ENCODE results near the gene FPGS. TPM values are rescaled to one million over a fixed set of nuclear protein-coding genes. Genes with fewer than 3 reads are reported as not detected.
A peak's percentile ranks its signal among the peaks of the same experiment; 100 is the strongest.

The FPGS gene
- total and polyA plus RNA-seq, 8 donors, result 27.0 to 85.3 (median 38.9) TPM

DNA sequence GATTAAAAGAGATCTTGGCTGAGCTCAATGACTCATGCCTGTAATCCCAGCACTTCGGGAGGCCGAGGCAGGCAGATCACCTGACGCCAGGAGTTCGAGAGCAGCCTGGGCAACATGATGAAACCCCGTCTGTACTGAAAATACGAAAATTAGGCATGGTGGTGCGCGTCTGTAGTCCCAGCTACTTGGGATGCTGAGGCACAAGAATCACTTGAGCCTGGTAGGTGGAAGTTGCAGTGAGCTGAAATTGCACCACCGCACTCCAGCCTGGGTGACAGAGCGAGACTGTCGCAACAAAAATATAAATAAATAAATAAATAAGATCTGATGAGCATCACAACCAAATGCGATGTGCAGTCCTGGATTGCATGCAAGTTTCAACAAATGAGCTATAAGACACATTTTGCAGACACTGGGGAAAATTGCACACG lies 60.5 kb downstream of the FPGS start:
- ATAC-seq, result no peak
- H3K4me1 ChIP-seq, result peaks cover 0 to 6% (median 0%) of the 10 kb centered on the region in 3 donors
- TF ChIP-seq, protein P1, sequence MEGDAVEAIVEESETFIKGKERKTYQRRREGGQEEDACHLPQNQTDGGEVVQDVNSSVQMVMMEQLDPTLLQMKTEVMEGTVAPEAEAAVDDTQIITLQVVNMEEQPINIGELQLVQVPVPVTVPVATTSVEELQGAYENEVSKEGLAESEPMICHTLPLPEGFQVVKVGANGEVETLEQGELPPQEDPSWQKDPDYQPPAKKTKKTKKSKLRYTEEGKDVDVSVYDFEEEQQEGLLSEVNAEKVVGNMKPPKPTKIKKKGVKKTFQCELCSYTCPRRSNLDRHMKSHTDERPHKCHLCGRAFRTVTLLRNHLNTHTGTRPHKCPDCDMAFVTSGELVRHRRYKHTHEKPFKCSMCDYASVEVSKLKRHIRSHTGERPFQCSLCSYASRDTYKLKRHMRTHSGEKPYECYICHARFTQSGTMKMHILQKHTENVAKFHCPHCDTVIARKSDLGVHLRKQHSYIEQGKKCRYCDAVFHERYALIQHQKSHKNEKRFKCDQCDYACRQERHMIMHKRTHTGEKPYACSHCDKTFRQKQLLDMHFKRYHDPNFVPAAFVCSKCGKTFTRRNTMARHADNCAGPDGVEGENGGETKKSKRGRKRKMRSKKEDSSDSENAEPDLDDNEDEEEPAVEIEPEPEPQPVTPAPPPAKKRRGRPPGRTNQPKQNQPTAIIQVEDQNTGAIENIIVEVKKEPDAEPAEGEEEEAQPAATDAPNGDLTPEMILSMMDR (IDR thresholded peaks at IDR 0.05), result no peak
- 84 to 87% methylated on average over 13 of the region's 13 CpGs for WGBS, 2 donors
- peaks cover 0 to 6% (median 0%) of the 10 kb centered on the region in 3 donors for H3K36me3 ChIP-seq
- intact Hi-C loops (cut with DNase I), result loop anchor here in 1 of 3 donors (10.0 kb wide), 1 partner anchor 268 kb away; no protein-coding TSS in a partner anchor
- H3K9me3 ChIP-seq, result no peaks in the 10 kb centered on the region
- H3K27ac ChIP-seq, result peak overlapping the region in 1 of 4 donors; percentile 33
- FAIRE-seq, result no peak
- H3K4me3 ChIP-seq, result no peak overlapping the region
- peak in 1 of 6 donors; percentile 11 for DNase-seq
- no peaks in the 10 kb centered on the region for H3K27me3 ChIP-seq

Small RNA genes lying within 50 kb of the gene (microRNA-seq; reads per million reads assigned to microRNA genes)
- gene MIR2861, result 0 reads per million in 2 donors
- 0 reads per million in 2 donors for gene MIR3960

Other genes with a start within 250 kb of the FPGS start
- gene STXBP1, start 190.6 kb upstream of the FPGS start, total RNA-seq, result 10 to 100 TPM; 14.3 to 33.0 (median 22.0) TPM
- gene STXBP1, start 190.6 kb upstream of the FPGS start, polyA plus RNA-seq, result 10 to 100 TPM; 17.6 to 46.4 TPM
- gene CFAP157, start 95.9 kb upstream of the FPGS start, total RNA-seq, result under 1 TPM in 5 of 6 donors, not detected in 1; 0.12 to 0.39 (median 0.22) TPM
- gene CFAP157, start 95.9 kb upstream of the FPGS start, polyA plus RNA-seq, result 1 to 10 TPM; 1.6 to 2.1 TPM
- 10 to 100 TPM in 2 of 6 donors, 1 to 10 TPM in 4; 5.6 to 11.9 (median 9.0) TPM for gene PTRH1, start 87.2 kb upstream of the FPGS start, total RNA-seq
- gene PTRH1, start 87.2 kb upstream of the FPGS start, polyA plus RNA-seq, result 10 to 100 TPM; 11.5 to 13.4 TPM
- gene TTC16, start 86.8 kb upstream of the FPGS start, total RNA-seq, result under 1 TPM in 2 of 6 donors, not detected in 4; 0.03 to 0.09 TPM
- under 1 TPM; 0.02 to 0.04 TPM for gene TTC16, start 86.8 kb upstream of the FPGS start, polyA plus RNA-seq
- gene TOR2A, start 67.6 kb upstream of the FPGS start, total RNA-seq, result 1 to 10 TPM; 4.2 to 9.0 (median 5.8) TPM
- gene TOR2A, start 67.6 kb upstream of the FPGS start, polyA plus RNA-seq, result 10 to 100 TPM; 10.1 to 17.5 TPM
- 1 to 10 TPM; 1.4 to 4.8 (median 1.8) TPM for gene SH2D3C, start 24.2 kb upstream of the FPGS start, total RNA-seq
- gene SH2D3C, start 24.2 kb upstream of the FPGS start, polyA plus RNA-seq, result 1 to 10 TPM; 6.9 to 7.1 TPM
- 10 to 100 TPM; 33.9 to 58.2 (median 43.9) TPM for gene CDK9, start 16.8 kb upstream of the FPGS start, total RNA-seq
- 100 to 1,000 TPM in 1 of 2 donors, 10 to 100 TPM in 1; 73.7 to 119 TPM for gene CDK9, start 16.8 kb upstream of the FPGS start, polyA plus RNA-seq
- gene ENG, start 51.8 kb downstream of the FPGS start, total RNA-seq, result 10 to 100 TPM in 5 of 6 donors, 1 to 10 TPM in 1; 9.7 to 42.4 (median 13.6) TPM
- gene ENG, start 51.8 kb downstream of the FPGS start, polyA plus RNA-seq, result 10 to 100 TPM; 25.8 to 32.9 TPM
- 10 to 100 TPM in 4 of 6 donors, 1 to 10 TPM in 2; 8.9 to 18.3 (median 15.2) TPM for gene AK1, start 74.8 kb downstream of the FPGS start, total RNA-seq
- 10 to 100 TPM; 49.5 to 81.7 TPM for gene AK1, start 74.8 kb downstream of the FPGS start, polyA plus RNA-seq
- 10 to 100 TPM; 20.7 to 31.1 (median 26.0) TPM for gene ST6GALNAC6, start 96.7 kb downstream of the FPGS start, total RNA-seq
- 10 to 100 TPM; 30.6 to 35.7 TPM for gene ST6GALNAC6, start 96.7 kb downstream of the FPGS start, polyA plus RNA-seq
- gene ST6GALNAC4, start 114.2 kb downstream of the FPGS start, total RNA-seq, result 10 to 100 TPM; 25.9 to 66.6 (median 41.3) TPM
- gene ST6GALNAC4, start 114.2 kb downstream of the FPGS start, polyA plus RNA-seq, result 10 to 100 TPM; 22.2 to 27.7 TPM
- 1 to 10 TPM; 1.0 to 2.2 (median 1.2) TPM for gene PIP5KL1, start 127.9 kb downstream of the FPGS start, total RNA-seq
- gene PIP5KL1, start 127.9 kb downstream of the FPGS start, polyA plus RNA-seq, result 1 to 10 TPM in 1 of 2 donors, under 1 TPM in 1; 0.80 to 2.5 TPM
- 10 to 100 TPM; 19.6 to 34.9 (median 25.5) TPM for gene DPM2, start 135.0 kb downstream of the FPGS start, total RNA-seq
- 10 to 100 TPM; 39.0 to 56.8 TPM for gene DPM2, start 135.0 kb downstream of the FPGS start, polyA plus RNA-seq
- gene EEIG1, start 178.1 kb downstream of the FPGS start, total RNA-seq, result 10 to 100 TPM; 47.7 to 85.4 (median 69.1) TPM
- gene EEIG1, start 178.1 kb downstream of the FPGS start, polyA plus RNA-seq, result 10 to 100 TPM; 25.4 to 56.5 TPM